ENCODE results near the gene C2CD4D.

C2CD4D gene

GRCh38 chr1:151790071-151790939 lies 49.3 kb downstream of the C2CD4D start, which contains the start of gene TDRKH:
TSS of gene TDRKH (minus strand) at chr1:151790500. CDS start at chr1:151783022, 7,478 bp downstream.
- DNase-seq (ENCODE audit: low read depth in 3 of 3) = peak; percentile 97 to 98 (median 98)
